Suprapubic skin (tissue), 4 donors: ENCODE data around the gene NKAIN2.

Source experiments
- CTCF ChIP-seq, 2 donors: fragments of 200-600 bp in 1 of 2; fragments of 450-650 bp in 1 of 2; sonication (generic) in 1 of 2; IDR thresholded peaks; one replicate each; pipeline ENCODE4 v1.5.1; 2016 to 2019; ENCODE audit warnings: antibody characterized with exemption in 2 of 2, mild to moderate bottlenecking in 1 of 2, moderate library complexity in 1 of 2
- EP300 ChIP-seq: sonication (generic); formaldehyde crosslinking; IDR thresholded peaks from one replicate; pipeline ENCODE4 v1.6.1; 2017; ENCODE audit warnings: antibody characterized with exemption
- POLR2AphosphoS5 ChIP-seq, 3 donors: sonication (generic); formaldehyde crosslinking; IDR thresholded peaks; one replicate each; pipeline ENCODE4 v1.6.1; 2017; ENCODE audit warnings: antibody characterized with exemption in 3 of 3

- no peak for TF ChIP-seq CTCF (IDR thresholded peaks at IDR 0.05)
- TF ChIP-seq EP300 = no peak
- TF ChIP-seq POLR2AphosphoS5 (IDR thresholded peaks at IDR 0.05) = no peak
Observed at GRCh38 chr6:124356276-124356810, 552.7 kb downstream of the NKAIN2 start.
